GM21528 (cell line): Measurements from ENCODE around the gene RASA4B.
"Not testable (repeated sequence)": the region's sequence is repeated elsewhere in the genome, so short reads cannot be mapped to it uniquely, and the experiment has no call there.

ENCODE experiments used
- ATAC-seq: cut with Tn5 transposase; IDR thresholded peaks from one replicate; pipeline ENCODE4 v1.9.1; 2021; ENCODE audit warnings: mild to moderate bottlenecking, moderate library complexity; ENCODE audit not compliant: unreplicated experiment, low FRiP score

Gene RASA4B

DNA sequence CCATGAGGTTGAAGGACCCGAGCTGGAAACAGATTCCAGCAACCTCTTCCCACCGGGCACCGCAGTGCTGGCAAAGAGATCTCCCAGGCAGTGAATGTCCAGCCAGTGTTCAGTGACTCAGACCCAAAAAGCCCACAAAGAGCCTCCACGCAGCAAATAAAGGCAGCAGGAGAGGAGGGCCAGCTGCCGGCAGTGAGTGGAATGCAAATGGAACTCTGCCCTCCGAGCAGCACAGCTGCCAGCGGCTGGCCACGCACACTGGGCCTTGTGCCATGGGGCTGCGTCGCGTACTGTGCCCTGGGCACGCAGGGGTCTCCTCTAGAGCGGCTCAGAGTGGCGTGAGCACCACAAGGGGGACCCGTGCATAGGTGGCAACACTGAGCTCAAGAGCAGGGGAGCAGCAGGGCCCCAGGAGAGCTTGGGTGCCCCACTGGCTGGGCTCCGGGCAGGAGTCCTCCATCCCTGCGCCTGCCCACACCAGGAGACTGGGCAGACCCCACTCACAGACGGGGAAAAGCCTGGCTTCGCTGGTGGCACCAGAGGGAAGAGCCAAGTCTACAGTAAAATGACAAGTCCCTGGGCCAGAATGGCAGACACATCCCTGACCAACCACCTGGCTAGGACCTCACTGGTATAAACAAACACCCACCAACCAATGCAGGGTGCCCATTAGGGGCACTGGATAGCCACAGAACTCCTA, 42.7 kb downstream of the RASA4B start:
- ATAC-seq, result not testable (repeated sequence)

DNA sequence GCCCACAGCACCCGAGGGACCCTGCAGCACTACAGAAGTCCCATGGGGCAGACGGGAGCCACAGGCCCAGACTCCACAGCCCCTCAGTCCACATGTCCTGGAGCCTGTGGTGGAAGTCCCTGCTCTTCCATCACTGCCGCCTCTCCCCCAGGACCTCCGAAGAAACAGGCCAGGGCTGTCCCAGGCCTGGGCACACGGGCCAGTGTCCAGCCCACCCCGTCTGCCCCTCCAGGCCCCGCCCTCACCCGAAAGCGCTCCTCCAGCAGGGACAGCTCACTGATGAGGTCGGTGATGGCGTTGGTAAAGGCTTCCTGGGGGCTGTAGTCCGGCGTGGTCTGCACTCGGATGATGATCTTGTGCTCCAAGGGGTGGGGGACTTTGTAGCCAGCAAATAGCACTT, 43.5 kb downstream of the RASA4B start:
- ATAC-seq, result not testable (repeated sequence)

DNA sequence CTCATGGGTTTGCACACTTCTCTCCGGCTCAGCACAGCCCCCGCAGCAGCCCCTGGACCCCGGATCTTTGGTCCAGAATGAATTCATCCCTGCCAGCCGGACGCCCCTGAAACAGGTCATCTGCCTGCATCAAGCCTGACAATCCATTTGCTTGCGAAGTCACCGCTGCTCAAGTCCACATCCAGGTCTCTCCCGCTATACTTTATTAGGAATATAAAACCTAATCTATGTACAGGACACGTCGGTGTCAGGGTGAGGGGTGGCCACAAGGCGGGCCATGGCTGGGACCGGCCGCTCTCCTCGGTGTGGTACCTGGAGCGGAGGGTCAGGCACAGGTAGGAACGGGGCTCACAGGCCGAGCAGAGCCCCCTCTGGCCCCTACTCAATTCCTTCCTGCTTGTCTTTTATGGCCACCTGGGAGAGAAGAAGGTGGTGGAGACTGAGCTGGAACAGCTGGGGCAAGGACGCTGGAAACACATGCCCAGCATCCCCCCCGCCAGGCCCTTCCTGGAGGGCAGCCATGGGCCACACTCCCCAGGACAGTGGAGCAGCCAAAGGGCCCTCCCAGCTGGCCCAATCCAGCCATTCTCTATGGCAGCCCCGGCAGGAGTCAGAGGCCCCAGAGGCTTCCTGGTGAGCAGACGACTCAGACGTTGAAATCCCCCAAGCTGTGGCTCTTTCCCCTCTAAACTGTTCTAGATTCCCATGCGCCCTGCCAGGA, 44.1 kb downstream of the RASA4B start:
- no peak for ATAC-seq

DNA sequence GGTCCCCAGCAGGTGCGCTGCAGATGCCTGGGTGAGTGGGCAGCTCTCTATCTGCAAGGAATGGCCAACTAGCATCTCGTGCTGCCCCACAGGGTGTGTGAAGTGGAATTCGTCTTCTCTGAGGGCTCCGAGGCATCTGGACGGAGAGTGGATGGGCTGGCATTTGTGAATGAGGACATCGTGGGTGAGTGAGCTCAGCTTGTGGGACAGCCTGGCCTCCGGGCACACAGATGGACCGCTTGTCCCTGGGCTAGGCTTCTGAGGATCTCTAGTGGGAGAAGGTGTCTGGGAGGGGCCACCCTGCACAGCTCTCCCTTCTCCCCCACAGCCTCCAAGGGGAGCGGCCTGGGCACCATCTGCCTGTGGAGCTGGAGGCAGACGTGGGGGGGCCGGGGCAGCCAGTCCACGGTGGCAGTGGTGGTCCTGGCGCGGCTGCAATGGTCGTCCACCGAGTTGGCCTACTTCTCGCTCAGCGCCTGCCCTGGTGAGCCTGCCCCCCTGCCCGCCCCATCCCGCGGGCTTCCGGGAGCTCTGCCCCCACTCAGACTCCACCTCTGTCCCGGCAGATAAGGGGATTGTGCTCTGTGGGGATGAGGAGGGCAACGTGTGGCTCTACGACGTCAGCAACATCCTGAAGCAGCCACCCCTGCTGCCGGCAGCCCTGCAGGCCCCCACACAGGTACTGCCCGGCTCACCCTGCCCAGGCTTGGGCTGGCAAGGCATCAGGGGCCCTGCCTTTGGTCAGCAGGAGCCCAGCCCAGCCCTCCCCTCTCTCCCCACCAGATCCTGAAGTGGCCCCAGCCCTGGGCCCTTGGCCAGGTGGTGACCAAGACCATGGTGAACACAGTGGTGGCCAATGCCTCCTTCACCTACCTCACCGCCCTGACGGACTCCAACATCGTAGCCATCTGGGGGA, 45.2 kb downstream of the RASA4B start:
- ATAC-seq, result no peak

DNA sequence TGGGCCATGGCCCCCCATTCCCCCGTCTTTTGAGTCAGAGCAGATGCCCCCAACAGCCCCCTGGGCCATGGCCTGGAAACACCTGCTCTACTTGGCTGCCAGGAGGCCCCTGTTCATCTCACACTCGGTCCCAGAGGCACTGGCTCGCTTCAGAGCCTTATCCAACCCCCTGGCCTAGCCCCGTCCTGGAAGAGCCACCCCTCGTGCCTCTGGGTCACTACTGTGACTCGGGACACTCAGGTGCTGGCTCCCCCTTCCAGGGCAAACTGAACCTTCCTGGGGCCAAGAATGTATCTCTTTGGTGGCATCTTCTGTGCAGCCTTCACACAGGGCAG, 45.8 kb downstream of the RASA4B start:
- ATAC-seq, result no peak

DNA sequence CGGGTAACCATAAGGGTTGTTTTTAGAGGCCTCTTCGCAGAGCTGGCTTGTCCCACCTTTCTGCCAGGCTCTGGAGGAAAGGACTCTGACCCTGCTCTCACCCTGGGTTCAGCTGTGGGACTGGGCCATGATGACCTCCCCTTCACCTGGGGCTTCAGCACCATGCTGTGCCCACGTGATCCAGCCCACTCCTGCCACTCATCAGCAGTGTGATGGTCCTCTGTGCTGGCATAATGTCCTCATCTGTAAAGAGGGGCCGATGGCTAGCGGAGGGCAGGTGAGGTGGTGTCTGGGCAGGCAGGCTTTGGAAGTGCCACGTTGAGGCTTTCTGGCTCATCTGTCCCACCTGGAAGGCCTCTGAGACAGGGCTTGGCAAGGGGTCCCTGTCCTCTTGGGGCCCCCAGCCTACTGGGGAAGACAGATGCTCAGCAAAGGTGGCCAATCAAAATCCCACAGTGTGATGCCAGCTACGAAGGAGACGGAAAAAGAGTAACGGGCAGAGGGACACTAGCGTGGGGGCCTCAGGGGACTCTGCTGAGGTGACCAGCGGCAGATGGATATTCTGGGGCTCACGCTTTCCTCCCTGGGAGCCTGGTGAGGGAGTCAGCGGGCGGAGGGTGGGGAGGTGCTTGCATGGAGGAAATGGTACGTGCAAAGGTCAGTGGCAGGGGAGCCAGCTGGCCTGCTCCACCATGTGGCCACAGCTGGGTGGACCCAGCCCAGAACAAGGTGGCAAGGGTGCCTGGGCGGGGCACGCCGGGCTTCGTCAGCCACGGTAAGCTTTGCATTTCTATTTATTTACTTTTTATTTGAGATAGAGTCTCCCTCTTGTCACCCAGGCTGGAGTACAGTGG, 47.4 kb downstream of the RASA4B start:
- ATAC-seq, result no peak

DNA sequence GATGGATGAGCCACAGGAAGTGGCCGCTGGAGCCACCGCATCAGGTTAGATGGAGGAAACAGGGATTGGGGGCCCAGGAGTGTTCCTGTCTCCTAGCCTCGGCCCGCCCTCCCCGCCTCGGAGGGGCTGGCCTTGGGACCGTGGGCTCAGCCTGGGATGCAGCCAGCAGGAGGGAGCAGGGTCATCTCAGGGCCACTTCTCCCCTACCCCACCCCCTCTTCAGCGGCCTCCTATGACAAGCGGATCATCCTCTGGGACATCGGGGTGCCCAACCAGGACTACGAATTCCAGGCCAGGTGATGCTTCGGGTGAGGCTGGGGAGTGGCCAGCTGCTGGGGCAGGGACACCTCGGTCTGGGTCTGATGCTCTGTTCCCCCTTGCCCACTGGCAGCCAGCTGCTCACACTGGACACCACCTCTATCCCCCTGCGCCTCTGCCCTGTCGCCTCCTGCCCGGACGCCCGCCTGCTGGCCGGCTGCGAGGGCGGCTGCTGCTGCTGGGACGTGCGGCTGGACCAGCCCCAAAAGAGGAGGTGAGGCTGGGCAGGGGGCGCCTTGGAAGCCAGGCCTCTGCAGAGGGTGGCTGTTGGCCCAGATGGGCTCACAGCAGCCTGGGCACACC, 48.1 kb downstream of the RASA4B start:
- no peak for ATAC-seq

DNA sequence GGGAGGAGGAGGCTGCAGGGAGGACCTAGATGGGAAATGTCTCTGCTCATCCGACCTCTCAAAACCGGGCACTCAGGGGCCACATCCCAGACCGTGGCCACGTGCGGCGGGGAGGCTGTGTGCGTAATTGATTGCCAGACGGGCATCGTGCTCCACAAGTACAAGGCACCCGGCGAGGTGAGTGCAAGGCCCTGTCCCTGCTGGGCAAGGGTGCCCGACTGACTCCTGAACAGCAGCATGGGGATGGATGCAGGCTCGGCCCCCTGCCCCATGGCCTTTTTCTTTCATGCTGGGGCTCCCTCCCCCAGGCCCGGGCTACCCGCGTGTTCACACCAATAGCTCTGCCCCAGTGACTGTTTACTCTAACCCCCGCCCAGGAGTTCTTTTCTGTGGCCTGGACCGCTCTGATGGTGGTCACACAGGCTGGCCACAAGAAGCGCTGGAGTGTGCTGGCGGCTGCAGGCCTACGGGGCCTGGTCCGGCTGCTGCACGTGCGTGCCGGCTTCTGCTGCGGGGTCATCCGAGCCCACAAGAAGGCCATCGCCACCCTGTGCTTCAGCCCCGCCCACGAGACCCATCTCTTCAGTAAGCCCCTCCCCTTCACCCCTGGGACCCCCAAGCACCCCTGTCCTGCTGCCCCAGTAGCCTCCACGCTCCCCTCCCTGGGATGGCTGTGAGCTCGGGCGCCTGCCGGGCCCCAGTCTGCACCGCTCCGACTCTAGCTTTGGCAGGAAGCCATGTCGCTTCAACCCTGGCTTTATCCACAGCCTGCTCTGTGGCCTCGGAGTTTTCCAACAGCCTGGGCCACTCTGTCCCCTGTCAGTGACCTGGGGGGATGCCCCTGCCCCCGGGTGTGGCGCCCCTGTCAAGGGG, 48.9 kb downstream of the RASA4B start:
- ATAC-seq, result no peak

DNA sequence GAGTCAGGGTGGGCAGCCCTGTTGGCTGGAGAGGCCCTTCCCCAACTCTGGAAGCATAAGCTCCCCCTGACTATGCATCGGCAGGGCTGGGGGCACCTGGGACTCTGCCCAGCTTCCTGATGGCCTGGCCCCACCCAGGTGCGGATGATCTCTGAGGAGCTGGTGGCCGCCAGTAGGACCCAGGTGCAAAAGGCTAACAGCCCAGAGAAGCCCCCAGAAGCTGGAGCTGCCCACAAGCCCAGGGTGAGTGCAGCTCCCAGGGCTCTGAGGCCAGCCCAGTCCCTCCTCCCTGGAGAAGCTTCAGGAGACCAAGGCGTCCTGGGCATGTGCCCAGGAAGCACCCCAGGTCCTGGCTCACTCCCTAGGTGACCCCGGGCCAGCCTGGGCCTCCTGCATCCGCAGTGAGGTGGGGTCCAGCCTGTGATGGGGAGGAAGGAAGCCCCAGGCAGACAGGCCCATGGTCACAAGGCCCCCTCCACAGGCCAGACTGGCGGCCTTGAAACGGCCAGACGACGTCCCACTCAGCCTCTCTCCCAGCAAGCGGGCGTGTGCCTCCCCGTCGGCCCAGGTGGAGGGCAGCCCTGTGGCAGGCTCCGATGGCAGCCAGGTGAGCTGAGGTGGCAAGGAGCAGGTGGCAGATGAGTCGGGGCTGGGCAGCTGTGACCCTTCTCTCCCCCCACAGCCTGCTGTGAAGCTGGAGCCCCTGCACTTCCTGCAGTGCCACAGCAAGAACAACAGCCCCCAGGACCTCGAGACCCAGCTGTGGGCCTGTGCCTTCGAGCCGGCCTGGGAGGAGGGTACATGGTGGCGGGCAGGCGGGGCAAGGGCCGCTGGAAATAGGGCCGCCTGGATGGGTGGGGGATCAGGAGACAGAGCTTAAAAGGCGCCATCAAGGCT, 49.7 kb downstream of the RASA4B start:
- no peak for ATAC-seq

DNA sequence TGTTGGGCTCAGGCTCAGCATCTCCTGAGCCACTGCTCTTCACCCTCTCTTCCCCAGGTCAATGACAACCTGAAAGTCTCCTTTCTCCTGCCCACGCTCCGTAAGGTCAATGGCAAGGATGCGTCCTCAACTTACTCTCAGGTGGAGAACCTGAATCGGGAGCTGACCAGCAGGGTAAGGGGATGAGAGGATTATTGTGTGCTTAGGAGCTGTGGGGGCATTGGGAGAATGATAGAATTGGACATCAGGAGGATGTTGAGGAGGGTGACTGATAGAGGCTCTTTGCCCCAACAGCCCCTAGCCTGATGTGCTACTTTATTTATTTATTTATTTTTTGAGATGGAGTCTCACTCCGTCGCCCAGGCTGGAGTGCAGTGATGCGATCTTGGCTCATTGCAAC, 51.5 kb downstream of the RASA4B start:
- no peak for ATAC-seq

DNA sequence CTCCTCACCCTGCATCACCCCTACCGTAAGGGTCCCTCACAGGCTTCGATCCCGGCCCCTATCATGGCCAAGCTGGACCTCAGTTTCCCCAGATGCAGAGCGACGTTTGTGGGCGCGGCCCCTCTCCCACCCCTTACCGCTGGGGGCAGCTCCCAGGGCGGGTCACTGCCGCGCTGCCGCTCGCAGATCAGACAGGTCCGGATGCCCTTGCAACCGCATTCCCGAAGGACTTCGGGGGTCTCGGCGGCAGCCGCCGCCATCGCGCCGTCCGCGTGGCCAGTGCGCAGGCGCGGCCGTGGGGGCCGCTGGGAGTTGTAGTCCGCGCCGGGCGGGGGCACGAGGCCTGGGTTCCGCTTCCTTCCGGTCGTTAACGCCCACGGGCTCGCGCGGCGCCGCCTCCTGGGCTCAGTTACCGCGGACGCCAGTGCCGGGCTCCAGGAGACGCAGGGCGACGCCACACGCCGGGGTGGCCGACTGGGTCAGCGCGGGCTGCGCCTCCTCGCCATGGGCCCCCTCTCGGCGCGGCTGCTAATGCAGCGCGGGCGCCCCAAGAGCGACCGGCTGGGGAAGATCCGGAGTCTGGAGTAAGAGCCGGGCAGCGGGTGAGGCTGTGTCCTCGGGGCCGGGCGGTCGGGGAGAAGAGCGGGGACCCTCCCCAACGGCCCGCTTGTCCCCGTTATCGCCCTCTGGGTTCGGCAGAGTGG, 52.8 kb downstream of the RASA4B start, which contains the start of the genes ALKBH4 and LRWD1:
TSS of gene ALKBH4 (minus strand) at position 287 of the 704 bp plus-strand sequence. CDS start at position 260, 27 bp downstream.
TSS of gene LRWD1 (plus strand) at position 408 of the 704 bp plus-strand sequence. CDS start at position 505, 97 bp downstream.
- ATAC-seq, result peak; percentile 74

DNA sequence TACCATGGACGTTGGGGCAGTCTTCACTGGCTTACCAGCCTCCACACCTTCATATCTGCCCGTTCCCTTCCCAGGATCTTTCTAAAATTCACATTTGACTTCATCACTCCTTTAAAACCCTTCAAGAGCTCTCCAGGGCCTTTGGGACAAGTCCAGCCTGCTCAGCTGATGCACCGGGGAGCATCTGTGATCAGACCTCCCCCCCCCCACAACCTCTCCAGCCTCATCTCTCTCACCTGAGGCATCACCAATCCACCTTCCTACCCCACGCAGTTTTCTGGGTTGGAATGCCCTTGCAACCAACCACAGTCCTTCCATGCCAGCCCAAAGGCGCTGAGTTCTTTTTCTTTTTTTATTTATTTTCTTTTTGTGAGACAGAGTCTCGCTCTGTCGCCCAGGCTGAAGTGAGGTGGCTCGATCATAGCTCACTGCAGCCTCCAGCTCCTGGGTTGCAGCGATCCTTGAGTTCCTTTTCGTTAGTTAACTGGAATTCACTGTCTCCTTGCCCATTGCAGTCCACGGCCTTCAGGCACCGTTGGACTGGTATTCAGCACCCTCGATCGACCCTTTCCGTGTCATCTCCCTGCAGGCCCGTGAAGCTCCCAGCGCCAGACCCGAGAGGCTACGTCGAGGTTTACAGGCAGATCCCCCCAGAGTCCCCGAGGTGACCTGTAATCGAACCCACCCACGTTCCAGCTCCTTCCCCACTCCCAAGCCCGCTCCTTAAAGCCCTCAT, 53.6 kb downstream of the RASA4B start:
- ATAC-seq, result peak; percentile 5

DNA sequence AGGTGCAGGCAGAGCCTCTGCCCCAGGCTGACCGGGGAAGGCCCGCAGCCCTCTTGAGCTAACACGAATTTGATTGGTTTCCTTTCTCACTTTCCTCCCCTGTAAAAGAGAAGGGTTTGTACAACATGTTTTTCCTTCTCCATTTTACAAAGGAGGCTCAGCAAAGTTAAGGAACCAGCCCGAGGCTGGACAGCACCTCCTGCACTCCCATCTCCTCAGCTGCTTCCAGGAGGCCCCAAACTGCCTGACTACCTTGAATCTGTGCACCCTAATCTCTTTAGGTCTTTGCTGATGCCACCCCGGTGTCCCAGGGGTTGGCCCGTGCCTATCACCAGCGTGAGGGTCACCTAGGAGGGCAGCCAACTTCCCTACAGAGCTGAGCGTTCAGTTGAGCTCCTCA, 57.1 kb downstream of the RASA4B start:
- ATAC-seq, result no peak

DNA sequence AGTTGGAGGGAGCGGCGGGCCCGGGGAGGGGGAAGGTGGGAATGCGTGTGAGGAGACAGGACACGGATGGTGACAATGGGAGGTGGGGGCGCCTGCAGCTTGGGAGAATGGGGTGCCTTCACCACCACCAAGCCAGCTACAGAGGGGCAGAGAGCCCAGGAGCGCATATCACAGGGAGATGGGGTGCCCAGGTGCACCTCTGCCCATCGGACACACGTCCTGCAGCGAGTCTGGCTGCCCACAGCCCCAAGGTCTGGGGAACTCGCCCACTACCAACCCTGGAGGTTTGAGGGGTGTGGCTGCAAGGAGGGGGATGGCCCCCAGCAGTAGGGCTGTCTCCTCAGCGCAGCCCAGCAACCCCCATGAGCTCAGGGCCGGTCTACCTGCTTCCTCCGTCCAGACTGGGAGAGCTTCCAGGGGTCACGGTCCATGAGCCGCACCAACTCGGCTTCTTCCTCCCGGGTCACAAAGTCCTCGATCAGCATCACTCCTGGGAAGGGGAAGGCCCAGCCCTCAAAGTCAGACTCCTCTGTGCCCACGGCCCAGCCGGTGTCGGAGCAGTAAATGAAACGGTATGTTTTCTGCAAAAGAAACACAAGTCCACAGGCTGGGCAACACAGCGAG, 58.2 kb downstream of the RASA4B start:
- no peak for ATAC-seq

DNA sequence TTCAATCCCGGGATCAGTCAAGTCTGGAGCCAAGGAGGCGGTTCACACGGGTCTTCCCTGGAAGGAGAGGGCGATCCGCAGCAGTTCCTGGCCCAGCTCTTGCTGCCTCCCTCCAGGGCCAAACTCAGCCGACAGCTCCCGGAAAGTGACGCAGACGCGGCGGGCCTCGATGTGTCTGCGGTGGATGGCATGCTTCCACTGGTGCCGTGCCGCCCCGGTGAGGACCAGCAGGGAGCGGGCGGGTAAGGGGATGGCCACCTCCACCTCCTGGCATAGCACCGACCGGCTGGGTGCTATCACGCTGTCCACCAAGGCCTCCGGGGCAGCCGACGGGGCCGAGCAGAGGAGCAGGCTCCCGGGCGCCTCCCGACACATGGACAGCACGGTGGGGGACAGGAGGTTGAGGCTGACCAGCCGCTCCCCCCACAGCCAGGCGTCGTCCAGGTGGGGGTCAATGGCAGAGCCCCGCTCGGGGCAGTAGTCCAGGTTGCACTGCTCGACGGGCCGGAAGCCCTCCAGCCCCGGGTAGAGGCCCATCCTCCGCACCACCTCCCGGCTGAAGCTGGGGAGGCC, 60.1 kb downstream of the RASA4B start:
- ATAC-seq, result no peak

DNA sequence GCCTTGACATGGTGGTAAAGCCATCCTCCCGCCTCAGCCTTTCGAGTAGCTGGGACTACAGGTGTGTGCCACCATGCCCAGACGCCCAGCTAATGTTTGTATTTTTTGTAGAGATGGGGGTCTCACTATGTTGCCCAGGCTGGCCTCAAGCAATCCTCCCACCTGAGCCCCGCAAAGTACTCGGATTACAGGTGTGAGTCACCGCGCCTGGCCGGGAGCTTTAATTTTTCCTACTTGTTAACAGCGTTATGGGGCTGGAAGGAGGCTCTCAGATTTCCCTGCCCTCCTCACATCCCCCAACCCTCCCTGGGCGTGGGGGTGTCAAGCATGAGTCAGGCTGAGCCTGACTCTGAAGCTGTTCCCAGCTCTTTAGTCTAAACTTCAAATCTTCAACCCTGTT, 61.2 kb downstream of the RASA4B start:
- ATAC-seq, result no peak
